Esophagus (tissue), 2 donors: Measurements from ENCODE around the gene SKIL. TPM values are rescaled to one million over a fixed set of nuclear protein-coding genes. Genes with fewer than 3 reads are reported as not detected.

Experiments
- H3K27ac ChIP-seq, 2 donors: one replicate each; pipeline ENCODE4 v1.5.1; 2013; ENCODE audit warnings: low read depth in 2 of 2, mild to moderate bottlenecking in 2 of 2, inconsistent platforms in 1 of 2, low read length in 1 of 2, moderate library complexity in 1 of 2
- H3K27me3 ChIP-seq, 2 donors: one replicate each; pipeline ENCODE4 v1.6.1; 2013; ENCODE audit warnings: low read length in 2 of 2, control low read depth in 1 of 2, mild to moderate bottlenecking in 1 of 2; ENCODE audit not compliant: insufficient read depth in 2 of 2, control insufficient read depth in 1 of 2
- H3K36me3 ChIP-seq, 2 donors: one replicate each; pipeline ENCODE4 v1.6.1; 2013; ENCODE audit warnings: low read length in 1 of 2; ENCODE audit not compliant: control insufficient read depth in 2 of 2, insufficient read depth in 2 of 2
- H3K4me1 ChIP-seq, 2 donors: one replicate each; pipeline ENCODE4 v1.6.1; 2013; ENCODE audit warnings: low read length in 1 of 2; ENCODE audit not compliant: control insufficient read depth in 2 of 2, insufficient read depth in 2 of 2
- H3K4me3 ChIP-seq, 2 donors: one replicate each; pipeline ENCODE4 v1.5.1; 2013; ENCODE audit warnings: low read length in 2 of 2, mild to moderate bottlenecking in 2 of 2, low read depth in 1 of 2, moderate library complexity in 1 of 2
- H3K9me3 ChIP-seq, 2 donors: one replicate each; pipeline ENCODE4 v1.6.1; 2013; ENCODE audit warnings: mild to moderate bottlenecking in 2 of 2, low read depth in 1 of 2, low read length in 1 of 2, moderate library complexity in 1 of 2; ENCODE audit not compliant: control insufficient read depth in 2 of 2, insufficient read depth in 1 of 2
- WGBS, 2 donors: extraction: QIAGEN DNeasy Blood & Tissue Kit; methylation state at CpG; one replicate each; pipeline ENCODE4 v1.1.7; 2013; 5-methylcytosine and 5-hydroxymethylcytosine counted together
- polyA plus RNA-seq, 2 donors: library from polyadenylated mRNA; stranded (reverse); fragments of 200-250 nt; gene quantifications; one replicate each; pipeline ENCODE4 v1.2.3, GENCODE V29; 2013
- donor health status: healthy with polysubstance abuse.
- donor health status: Bipolar disorder and iron deficiency.

Gene SKIL
- polyA plus RNA-seq, 2 donors = 5.1 to 9.5 TPM

DNA sequence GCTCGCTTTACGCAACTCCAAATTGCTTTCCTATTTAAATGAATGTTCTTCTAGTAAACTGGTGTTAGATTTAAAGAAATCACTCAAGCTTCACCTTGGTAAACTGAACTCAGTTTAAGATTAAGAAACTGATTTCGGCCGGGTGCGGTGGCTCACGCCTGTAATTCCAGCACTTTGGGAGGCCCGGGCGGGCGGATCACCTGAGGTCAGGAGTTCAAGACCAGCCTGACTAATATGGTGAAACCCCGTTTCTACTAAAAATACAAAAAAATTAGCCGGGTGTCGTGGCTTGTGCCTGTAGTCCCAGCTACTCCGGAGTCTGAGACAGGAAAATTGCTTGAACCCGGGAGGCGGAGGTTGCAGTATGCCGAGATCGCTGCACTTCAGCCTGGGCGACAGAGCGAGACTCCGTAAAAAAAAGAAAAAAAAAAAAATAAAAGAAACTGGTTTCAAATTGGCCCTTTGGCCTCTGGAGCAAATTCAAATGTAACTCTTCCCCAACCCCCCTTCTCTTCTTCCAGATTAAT lies 1.7 kb downstream of the SKIL start:
- Histone ChIP-seq H3K4me3 (peak overlapping the region in 1 of 2 donors; percentile 82), H3K4me1 (peaks cover 2 to 3% of the 10 kb centered on the region in 2 donors), H3K27me3 (no peaks in the 10 kb centered on the region), H3K9me3 (no peaks in the 10 kb centered on the region), H3K36me3 (peaks cover 0 to 6% of the 10 kb centered on the region in 2 donors), H3K27ac (no peak overlapping the region)
- 76 to 78% methylated on average over 20 of the region's 20 CpGs for WGBS, 2 donors

DNA sequence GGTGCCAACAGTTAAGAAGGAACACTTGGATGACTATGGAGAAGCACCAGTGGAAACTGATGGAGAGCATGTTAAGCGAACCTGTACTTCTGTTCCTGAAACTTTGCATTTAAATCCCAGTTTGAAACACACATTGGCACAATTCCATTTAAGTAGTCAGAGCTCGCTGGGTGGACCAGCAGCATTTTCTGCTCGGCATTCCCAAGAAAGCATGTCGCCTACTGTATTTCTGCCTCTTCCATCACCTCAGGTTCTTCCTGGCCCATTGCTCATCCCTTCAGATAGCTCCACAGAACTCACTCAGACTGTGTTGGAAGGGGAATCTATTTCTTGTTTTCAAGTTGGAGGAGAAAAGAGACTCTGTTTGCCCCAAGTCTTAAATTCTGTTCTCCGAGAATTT lies 3.0 kb downstream of the SKIL start:
- 90 to 91% methylated on average over 5 of the region's 5 CpGs for WGBS, 2 donors
- Histone ChIP-seq H3K27me3 (no peaks in the 10 kb centered on the region), H3K4me1 (peaks cover 2 to 3% of the 10 kb centered on the region in 2 donors)

DNA sequence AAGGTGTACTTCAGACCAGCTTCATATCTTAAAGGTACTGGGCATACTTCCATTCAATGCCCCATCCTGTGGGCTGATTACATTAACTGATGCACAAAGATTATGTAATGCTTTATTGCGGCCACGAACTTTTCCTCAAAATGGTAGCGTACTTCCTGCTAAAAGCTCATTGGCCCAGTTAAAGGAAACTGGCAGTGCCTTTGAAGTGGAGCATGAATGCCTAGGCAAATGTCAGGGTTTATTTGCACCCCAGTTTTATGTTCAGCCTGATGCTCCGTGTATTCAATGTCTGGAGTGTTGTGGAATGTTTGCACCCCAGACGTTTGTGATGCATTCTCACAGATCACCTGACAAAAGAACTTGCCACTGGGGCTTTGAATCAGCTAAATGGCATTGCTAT lies 3.4 kb downstream of the SKIL start:
- Histone ChIP-seq H3K4me1 (peaks cover under 1 to 3% of the 10 kb centered on the region in 2 donors), H3K27me3 (no peaks in the 10 kb centered on the region), H3K4me3 (no peak overlapping the region), H3K36me3 (peaks cover 0 to 6% of the 10 kb centered on the region in 2 donors), H3K9me3 (no peaks in the 10 kb centered on the region), H3K27ac (no peak overlapping the region)
- 70 to 71% methylated on average over 5 of the region's 5 CpGs for WGBS, 2 donors

More for the DNA sequence above, 3.0 kb downstream of the SKIL start:
- H3K36me3 ChIP-seq = peaks cover 0 to 6% of the 10 kb centered on the region in 2 donors
- no peak overlapping the region for H3K4me3 ChIP-seq
- H3K9me3 ChIP-seq = no peaks in the 10 kb centered on the region
- H3K27ac ChIP-seq = no peak overlapping the region

DNA sequence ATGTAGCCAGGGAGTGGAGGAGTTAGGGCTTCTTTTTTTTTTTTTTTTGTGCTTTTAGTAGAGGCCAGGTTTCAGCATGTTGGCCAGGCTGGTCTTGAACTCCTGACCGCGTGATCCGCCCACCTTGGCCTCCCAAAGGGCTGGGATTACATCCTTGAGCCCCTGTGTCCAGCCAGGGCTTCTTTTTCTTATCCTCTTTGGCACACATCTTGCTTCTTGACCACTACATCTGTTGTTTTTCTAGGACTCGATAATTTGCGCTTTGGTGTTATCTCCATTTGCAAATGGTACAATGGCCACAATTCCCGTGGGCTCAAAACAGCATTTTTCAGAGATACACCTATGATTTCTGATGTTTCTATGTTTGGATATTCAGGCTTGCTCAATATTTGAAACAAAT lies 4.2 kb downstream of the SKIL start:
- Histone ChIP-seq H3K9me3 (no peaks in the 10 kb centered on the region), H3K27me3 (no peaks in the 10 kb centered on the region), H3K36me3 (peaks cover 0 to 6% of the 10 kb centered on the region in 2 donors), H3K27ac (no peak overlapping the region), H3K4me3 (no peak overlapping the region), H3K4me1 (peaks cover 0 to 3% of the 10 kb centered on the region in 2 donors)
- WGBS, 2 donors = 84 to 85% methylated on average over 6 of the region's 6 CpGs

DNA sequence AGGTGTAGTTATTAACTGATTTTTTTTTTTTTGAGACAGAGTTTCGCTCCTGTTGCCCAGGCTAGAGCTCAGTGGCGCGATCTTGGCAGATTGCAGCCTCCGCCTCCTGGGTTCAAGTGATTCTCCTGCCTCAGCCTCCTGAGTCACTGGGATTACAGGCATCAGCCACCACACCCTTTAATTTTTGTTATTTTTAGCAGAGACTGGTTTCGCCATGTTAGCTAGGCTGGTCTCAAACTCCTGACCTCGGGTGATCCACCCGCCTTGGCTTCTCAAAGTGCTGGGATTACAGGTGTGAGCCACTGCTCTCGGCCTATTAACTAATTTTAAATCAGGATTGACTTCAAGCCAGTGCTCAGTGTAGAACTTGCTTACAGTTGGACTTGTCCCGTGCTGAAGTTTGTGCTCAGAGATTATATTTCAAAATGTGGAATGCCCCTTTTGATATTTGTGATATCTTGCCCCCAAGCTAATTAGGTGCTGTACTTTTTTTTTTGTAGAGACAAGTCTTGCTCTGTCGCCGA lies 6.0 kb downstream of the SKIL start:
- peaks cover 0 to 6% of the 10 kb centered on the region in 2 donors for H3K36me3 ChIP-seq
- H3K4me1 ChIP-seq = peaks cover 0 to 3% of the 10 kb centered on the region in 2 donors
- H3K27ac ChIP-seq = no peak overlapping the region
- 76 to 88% methylated on average over 11 of the region's 11 CpGs for WGBS, 2 donors
- H3K27me3 ChIP-seq = no peaks in the 10 kb centered on the region
- H3K4me3 ChIP-seq = no peak overlapping the region
- H3K9me3 ChIP-seq = no peaks in the 10 kb centered on the region

DNA sequence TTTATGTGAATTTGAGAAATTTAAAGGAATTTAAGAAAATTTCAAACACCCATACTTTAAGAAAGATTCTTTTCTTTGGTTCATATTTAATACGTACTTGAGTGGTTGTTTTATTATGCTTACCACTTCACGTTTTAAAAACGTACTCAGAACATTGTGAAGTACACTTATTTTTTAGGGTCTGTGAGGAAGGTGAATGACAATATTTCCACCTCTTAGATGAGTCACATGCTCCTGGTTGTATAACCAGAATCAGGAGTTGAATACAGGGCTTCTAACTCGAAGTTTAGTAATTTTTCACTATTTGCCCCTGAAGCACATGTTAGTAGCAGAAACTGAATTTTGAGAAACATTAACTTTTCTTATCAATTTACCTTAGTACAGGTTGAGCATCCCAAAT lies 7.5 kb downstream of the SKIL start:
- H3K36me3 ChIP-seq = peaks cover 0 to 6% of the 10 kb centered on the region in 2 donors
- H3K27me3 ChIP-seq = no peaks in the 10 kb centered on the region
- H3K27ac ChIP-seq = no peak overlapping the region
- peaks cover 0 to 3% of the 10 kb centered on the region in 2 donors for H3K4me1 ChIP-seq
- no peak overlapping the region for H3K4me3 ChIP-seq
- H3K9me3 ChIP-seq = no peaks in the 10 kb centered on the region
- 80 to 81% methylated on average over 4 of the region's 4 CpGs for WGBS, 2 donors

DNA sequence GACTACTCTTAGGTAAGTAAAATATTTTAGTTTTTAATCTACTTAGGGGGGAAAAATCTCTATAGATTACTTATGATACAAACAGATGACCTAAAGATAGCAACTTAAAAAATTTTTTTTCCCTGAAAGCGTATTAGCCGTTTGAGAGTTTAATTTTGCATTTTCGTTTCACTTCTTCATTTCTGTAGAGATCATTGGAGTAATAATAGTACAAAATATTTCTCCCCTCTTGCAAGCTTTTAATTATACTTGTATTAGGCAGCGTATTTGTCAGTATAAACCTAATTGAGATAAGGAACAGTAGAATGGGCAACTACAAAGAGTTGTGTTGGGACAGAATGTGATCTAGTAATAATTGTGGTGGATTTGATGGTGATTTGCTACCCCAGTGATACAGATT lies 10.3 kb downstream of the SKIL start:
- no peaks in the 10 kb centered on the region for H3K36me3 ChIP-seq
- WGBS, 2 donors = 76 to 77% methylated on average over 4 of the region's 4 CpGs
- no peaks in the 10 kb centered on the region for H3K27me3 ChIP-seq
- no peak overlapping the region for H3K27ac ChIP-seq
- H3K9me3 ChIP-seq = no peaks in the 10 kb centered on the region
- no peaks in the 10 kb centered on the region for H3K4me1 ChIP-seq
- H3K4me3 ChIP-seq = no peak overlapping the region

DNA sequence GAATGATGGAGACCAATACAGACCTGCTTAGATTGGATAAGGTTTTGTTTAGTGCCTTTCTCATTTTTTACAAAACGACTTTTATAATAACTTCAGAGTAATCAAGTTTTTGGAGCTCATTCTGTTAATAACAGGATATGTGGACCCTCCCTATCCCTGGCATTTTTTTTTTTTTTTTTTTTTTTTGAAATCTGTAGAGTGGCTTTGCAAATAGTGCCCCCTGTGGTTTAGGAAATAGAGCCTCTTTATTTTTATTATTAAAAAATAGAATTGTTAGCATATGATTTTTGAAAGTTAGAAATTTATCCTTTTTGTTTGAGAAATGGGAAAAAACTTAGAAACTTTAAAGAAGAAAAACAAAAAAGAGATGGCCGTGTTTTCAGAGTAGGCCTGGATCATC lies 11.4 kb downstream of the SKIL start:
- Histone ChIP-seq H3K27ac (no peak overlapping the region), H3K4me3 (no peak overlapping the region), H3K4me1 (no peaks in the 10 kb centered on the region), H3K9me3 (no peaks in the 10 kb centered on the region), H3K36me3 (no peaks in the 10 kb centered on the region), H3K27me3 (no peaks in the 10 kb centered on the region)
- 77 to 80% methylated on average over 2 of the region's 2 CpGs for WGBS, 2 donors

DNA sequence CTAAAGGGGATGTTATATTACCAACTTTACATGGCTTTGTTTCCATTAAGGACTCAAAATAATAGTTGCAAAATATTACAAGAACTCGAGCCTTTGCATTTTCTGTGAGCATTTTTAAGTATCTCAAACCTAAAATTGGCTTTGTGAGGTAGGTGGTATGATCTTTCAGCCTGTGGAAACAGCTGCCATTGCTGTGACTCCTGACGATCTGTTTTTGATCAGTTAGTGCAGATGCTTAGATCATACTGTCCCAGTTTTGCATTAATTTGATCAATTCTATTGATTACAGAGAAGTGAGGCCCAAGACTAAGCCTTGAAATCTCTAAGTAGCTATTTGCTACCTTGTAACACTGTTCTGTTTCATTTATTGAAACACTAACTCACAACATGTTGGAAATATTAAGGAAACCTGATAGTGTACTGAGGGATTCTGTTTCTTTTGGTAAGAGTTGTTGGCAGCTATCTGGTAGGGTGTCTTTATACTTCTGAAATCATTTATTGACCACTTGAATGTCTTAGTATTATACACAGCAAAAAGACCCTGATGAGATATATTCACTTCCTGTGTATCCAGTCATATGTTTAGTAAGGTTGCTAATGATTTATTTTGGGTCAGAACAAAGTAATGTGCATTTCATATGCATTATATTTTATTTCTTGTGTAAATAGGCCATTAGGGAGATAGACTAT lies 14.8 kb downstream of the SKIL start:
- Histone ChIP-seq H3K27ac (no peak overlapping the region), H3K4me1 (no peaks in the 10 kb centered on the region), H3K27me3 (no peaks in the 10 kb centered on the region), H3K9me3 (no peaks in the 10 kb centered on the region), H3K4me3 (no peak overlapping the region), H3K36me3 (no peaks in the 10 kb centered on the region)
- 61 to 68% methylated on average over 2 of the region's 2 CpGs for WGBS, 2 donors

DNA sequence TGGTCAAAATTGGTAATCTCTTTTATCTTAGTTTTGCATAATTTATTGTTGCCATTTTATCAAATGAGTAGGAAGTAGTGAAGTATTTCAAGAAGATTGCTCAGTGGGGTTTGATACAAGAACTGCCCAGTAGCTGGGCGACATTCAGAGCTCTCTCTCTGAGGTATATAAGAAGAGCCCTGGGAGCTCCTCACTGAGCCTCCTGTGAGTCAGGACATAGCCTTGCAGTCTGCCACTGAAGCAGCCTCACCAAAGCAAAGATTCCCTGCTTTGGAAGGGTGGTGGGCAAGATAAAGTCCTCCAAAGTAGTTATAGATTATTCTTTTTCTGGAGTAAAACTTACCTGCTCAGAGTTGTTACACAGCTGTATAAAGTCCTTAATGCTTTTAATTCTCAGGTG lies 26.1 kb downstream of the SKIL start:
- Histone ChIP-seq H3K36me3 (peaks cover 0 to 4% of the 10 kb centered on the region in 2 donors), H3K9me3 (no peaks in the 10 kb centered on the region), H3K4me1 (no peaks in the 10 kb centered on the region), H3K27ac (no peak overlapping the region), H3K27me3 (no peaks in the 10 kb centered on the region), H3K4me3 (no peak overlapping the region)
- 86 to 95% methylated on average over 1 of the region's 1 CpG for WGBS, 2 donors
